Uterus (tissue), 2 donors: ENCODE results near the gene SAPCD1.

Experiments used
- CTCF ChIP-seq, 4 experiments: fragments of 200-600 bp in 2 of 4; fragments of 450-650 bp in 2 of 4; sonication (generic) in 2 of 4; IDR thresholded peaks; one replicate each; pipeline ENCODE4 v1.5.1; 2016 to 2019; ENCODE audit warnings: antibody characterized with exemption in 4 of 4, mild to moderate bottlenecking in 2 of 4, moderate library complexity in 1 of 4
- POLR2A ChIP-seq, 2 donors: fragments of 450-650 bp; IDR thresholded peaks; one replicate each; pipeline ENCODE4 v1.6.1; 2016; ENCODE audit warnings: antibody characterized with exemption in 2 of 2, mild to moderate bottlenecking in 1 of 2, moderate library complexity in 1 of 2

GRCh38 chr6:31806470-31807272 lies 44.2 kb downstream of the SAPCD1 start, which contains the start of gene LSM2:
- TF ChIP-seq CTCF (IDR thresholded peaks at IDR 0.05) = peak; percentile 3 to 41 (median 23)
- peak; percentile 92 to 99 for TF ChIP-seq POLR2A (IDR thresholded peaks at IDR 0.05)
